Activated CD8-positive, alpha-beta T cell treated with anti-CD3 and anti-CD28 coated beads for 36 hours (primary cell): ENCODE results near the gene EPC2. TPM values are rescaled to one million over a fixed set of nuclear protein-coding genes. Genes with fewer than 3 reads are reported as not detected.

Experiments
- ATAC-seq: fragments of 200-7000 bp; cut with Tn5 transposase; one replicate; pipeline ENCODE4 v1.10.0; 2021; ENCODE audit warnings: mild to moderate bottlenecking, moderate library complexity
- CTCF ChIA-PET: fragments of 350-600 bp; sonication (Branson Sonifier 250); formaldehyde crosslinking; loops from one replicate; lab custom pipeline; 2021; ENCODE audit warnings: antibody characterized with exemption; lab: Charles Lee
- POLR2A ChIA-PET: fragments of 350-600 bp; sonication (Branson Sonifier 250); formaldehyde crosslinking; loops from one replicate; lab custom pipeline; 2021; ENCODE audit warnings: antibody characterized with exemption; lab: Charles Lee
- DNase-seq: peaks from one replicate; pipeline ENCODE4 v3.0.0-alpha.2; 2020
- H3K27ac Mint-ChIP-seq: one replicate; pipeline ENCODE4 v1.8.0; 2021; ENCODE audit warnings: mild to moderate bottlenecking, mixed read lengths
- H3K27me3 Mint-ChIP-seq: one replicate; pipeline ENCODE4 v1.8.0; 2021; ENCODE audit warnings: mixed read lengths
- H3K36me3 Mint-ChIP-seq: one replicate; pipeline ENCODE4 v1.8.0; 2021; ENCODE audit warnings: low read depth, mixed read lengths
- H3K4me1 Mint-ChIP-seq: one replicate; pipeline ENCODE4 v1.8.0; 2021; ENCODE audit warnings: low read depth, mixed read lengths
- H3K4me3 Mint-ChIP-seq: one replicate; pipeline ENCODE4 v1.8.0; 2021; ENCODE audit warnings: mild to moderate bottlenecking, moderate library complexity, mixed read lengths
- H3K9me3 Mint-ChIP-seq: one replicate; pipeline ENCODE4 v1.8.0; 2021; ENCODE audit warnings: mixed read lengths
- CTCF ChIP-seq: fragments of 200-600 bp; IDR thresholded peaks from one replicate; pipeline ENCODE4 v1.8.0; 2022; ENCODE audit warnings: antibody characterized with exemption, mild to moderate bottlenecking
- intact Hi-C: fragments of 100-400 bp; cut with micrococcal nuclease; formaldehyde crosslinking; loops from one replicate; pipeline ENCODE4 v1.10.0; 2022
- total RNA-seq, 2 experiments: library from RNA; stranded (reverse); gene quantifications; one replicate each; pipeline ENCODE4 v1.2.3, GENCODE V29; 2021

EPC2 gene
- total RNA-seq, 2 experiments from 2014 or later: 19.3 to 20.0 TPM

GRCh38 chr2:148817210-148817708, 172.7 kb downstream of the EPC2 start:
- no peak for TF ChIP-seq CTCF
- Mint-ChIP-seq H3K27me3 (peaks cover 21% of the 10 kb centered on the region), H3K36me3 (no peaks in the 10 kb centered on the region), H3K27ac (no peak overlapping the region), H3K9me3 (no peaks in the 10 kb centered on the region), H3K4me1 (peaks cover 20% of the 10 kb centered on the region), H3K4me3 (peak overlapping the region; percentile 69)
- intact Hi-C loops: no loop called here
- CTCF ChIA-PET: interaction anchor here (0.7 to 1.1 kb wide), 3 partner anchors 9 to 200 kb away, joined by 3 read pairs; no protein-coding TSS in a partner anchor
- ATAC-seq (no peak), DNase-seq (no peak)
- POLR2A ChIA-PET: no interaction called here

- H3K4me3 Mint-ChIP-seq: no peak overlapping the region
- peaks cover 21% of the 10 kb centered on the region for H3K27me3 Mint-ChIP-seq
- H3K36me3 Mint-ChIP-seq: no peaks in the 10 kb centered on the region
- ChIA-PET CTCF (no interaction called here), POLR2A (no interaction called here)
- TF ChIP-seq CTCF: no peak
- H3K9me3 Mint-ChIP-seq: no peaks in the 10 kb centered on the region
- DNase-seq: no peak
- ATAC-seq: no peak
- peaks cover 18% of the 10 kb centered on the region for H3K4me1 Mint-ChIP-seq
- no peak overlapping the region for H3K27ac Mint-ChIP-seq
- intact Hi-C loops: no loop called here
Measured at GRCh38 chr2:148819019-148819585, 174.6 kb downstream of the EPC2 start.

GRCh38 chr2:148824190-148824589, 179.6 kb downstream of the EPC2 start:
- Mint-ChIP-seq H3K27ac (no peak overlapping the region), H3K4me3 (no peak overlapping the region), H3K9me3 (peaks cover 2% of the 10 kb centered on the region), H3K27me3 (peaks cover 5% of the 10 kb centered on the region), H3K4me1 (no peaks in the 10 kb centered on the region), H3K36me3 (no peaks in the 10 kb centered on the region)
- ChIA-PET POLR2A (no interaction called here), CTCF (no interaction called here)
- no peak for DNase-seq
- intact Hi-C loops: no loop called here
- ATAC-seq: no peak
- no peak for TF ChIP-seq CTCF

- H3K27me3 Mint-ChIP-seq: peaks cover 4% of the 10 kb centered on the region
- POLR2A ChIA-PET: no interaction called here
- peaks cover 2% of the 10 kb centered on the region for H3K9me3 Mint-ChIP-seq
- ATAC-seq: no peak
- no peaks in the 10 kb centered on the region for H3K4me1 Mint-ChIP-seq
- intact Hi-C loops: no loop called here
- H3K27ac Mint-ChIP-seq: no peak overlapping the region
- no peak overlapping the region for H3K4me3 Mint-ChIP-seq
- TF ChIP-seq CTCF: no peak
- CTCF ChIA-PET: interaction anchor here (0.9 kb wide), 1 partner anchor 9 kb away, joined by 3 read pairs; no protein-coding TSS in a partner anchor
- no peak for DNase-seq
- H3K36me3 Mint-ChIP-seq: no peaks in the 10 kb centered on the region
Measured at GRCh38 chr2:148826791-148827190, 182.2 kb downstream of the EPC2 start.

- H3K4me1 Mint-ChIP-seq: no peaks in the 10 kb centered on the region
- ATAC-seq (no peak), DNase-seq (no peak)
- H3K36me3 Mint-ChIP-seq: no peaks in the 10 kb centered on the region
- TF ChIP-seq CTCF: no peak
- H3K4me3 Mint-ChIP-seq: no peak overlapping the region
- H3K9me3 Mint-ChIP-seq: peaks cover 2% of the 10 kb centered on the region
- ChIA-PET CTCF (no interaction called here), POLR2A (no interaction called here)
- H3K27ac Mint-ChIP-seq: no peak overlapping the region
- intact Hi-C loops: no loop called here
- peaks cover 1% of the 10 kb centered on the region for H3K27me3 Mint-ChIP-seq
Measured at GRCh38 chr2:148828941-148829340, 184.4 kb downstream of the EPC2 start.
